ENCODE results near the gene IZUMO4. TPM values are rescaled to one million over a fixed set of nuclear protein-coding genes. Genes with fewer than 3 reads are reported as not detected.
A peak's percentile ranks its signal among the peaks of the same experiment; 100 is the strongest.

The IZUMO4 gene
- total and polyA plus RNA-seq, 8 donors = 5.2 to 42.2 (median 8.1) TPM

DNA sequence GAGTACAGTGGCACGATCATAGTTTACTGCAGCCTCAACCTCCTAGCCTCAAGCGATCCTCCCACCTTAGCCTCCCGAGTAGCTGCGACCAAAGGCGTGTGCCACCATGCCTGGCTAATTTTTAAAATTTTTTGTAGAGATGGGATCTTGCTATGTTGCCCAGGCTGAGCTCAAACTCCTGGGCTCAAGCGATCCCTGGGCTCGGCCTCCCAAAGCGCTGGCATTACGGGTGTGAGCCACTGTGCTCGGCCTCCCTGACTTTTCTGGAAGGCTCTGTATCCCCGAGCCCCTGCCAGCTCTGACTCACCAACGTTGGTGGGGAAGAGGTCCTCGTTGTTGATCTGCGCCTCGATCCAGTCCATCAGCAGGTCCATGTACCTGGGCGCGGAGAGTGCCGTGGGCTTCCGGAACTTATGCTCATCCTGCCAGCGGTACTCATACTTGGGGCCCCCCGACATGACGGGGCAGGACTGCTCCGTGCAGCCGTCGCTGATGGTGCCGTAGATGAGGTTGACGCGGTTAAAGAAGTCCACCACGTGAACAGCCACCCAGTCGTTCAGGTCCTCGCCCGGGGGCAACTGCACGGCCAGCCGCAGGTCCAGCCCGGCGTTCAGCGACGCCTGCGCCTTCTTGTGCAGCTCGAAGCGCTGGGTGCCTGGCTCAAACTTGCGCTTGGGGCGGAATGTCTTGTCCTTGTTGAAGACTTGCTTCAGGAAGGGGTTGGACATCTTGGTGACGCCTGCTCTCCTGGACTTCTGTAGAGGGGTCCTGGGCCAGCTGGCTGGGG is 18.7 kb upstream of the IZUMO4 start:
- FAIRE-seq = no peak

DNA sequence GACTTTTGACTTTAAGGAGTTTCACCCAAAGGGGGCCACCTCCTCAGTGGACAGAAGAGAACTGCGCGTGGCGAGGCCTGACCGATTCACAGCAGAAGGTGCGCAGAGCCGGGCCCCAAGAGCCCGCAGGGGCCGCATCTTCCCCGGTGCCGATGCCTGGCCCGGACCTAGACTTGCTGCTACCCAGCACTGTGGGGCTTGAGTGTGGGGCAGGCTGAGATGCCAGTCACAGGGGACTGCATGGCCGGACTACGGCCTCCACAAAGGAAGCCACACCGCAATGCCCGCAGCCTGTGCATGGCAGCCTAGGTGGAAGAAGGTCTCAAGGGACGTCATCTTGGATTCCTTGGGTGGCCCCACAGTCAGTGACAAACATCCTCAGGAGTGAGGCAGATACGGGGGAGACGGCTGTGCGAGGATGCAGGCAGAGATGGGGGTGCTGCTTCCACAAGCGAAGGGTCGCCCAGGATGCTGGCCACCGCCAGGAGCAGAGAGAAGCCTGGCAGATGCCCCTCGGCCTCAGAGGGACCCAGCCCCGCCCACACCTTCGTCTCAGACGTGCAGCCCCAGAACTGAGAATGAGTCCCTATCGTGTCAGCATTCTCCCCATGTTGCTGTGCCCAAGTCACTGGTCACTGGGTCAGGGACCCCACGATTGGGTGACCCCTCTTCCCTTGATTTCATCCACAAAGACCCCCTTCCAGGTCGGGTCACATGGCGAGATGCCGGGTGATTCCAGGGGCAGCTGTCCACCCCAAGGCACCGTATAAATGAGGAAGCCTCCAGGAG is 17.4 kb upstream of the IZUMO4 start:
- Histone ChIP-seq H3K27ac (no peak overlapping the region), H3K4me3 (no peak overlapping the region), H3K27me3 (no peaks in the 10 kb centered on the region), H3K4me1 (no peaks in the 10 kb centered on the region), H3K36me3 (peaks cover 0 to 22% (median 0%) of the 10 kb centered on the region in 3 donors), H3K9me3 (no peaks in the 10 kb centered on the region)
- FAIRE-seq = no peak
- no peak for ATAC-seq
- no peak for DNase-seq
- TF ChIP-seq, protein P1, sequence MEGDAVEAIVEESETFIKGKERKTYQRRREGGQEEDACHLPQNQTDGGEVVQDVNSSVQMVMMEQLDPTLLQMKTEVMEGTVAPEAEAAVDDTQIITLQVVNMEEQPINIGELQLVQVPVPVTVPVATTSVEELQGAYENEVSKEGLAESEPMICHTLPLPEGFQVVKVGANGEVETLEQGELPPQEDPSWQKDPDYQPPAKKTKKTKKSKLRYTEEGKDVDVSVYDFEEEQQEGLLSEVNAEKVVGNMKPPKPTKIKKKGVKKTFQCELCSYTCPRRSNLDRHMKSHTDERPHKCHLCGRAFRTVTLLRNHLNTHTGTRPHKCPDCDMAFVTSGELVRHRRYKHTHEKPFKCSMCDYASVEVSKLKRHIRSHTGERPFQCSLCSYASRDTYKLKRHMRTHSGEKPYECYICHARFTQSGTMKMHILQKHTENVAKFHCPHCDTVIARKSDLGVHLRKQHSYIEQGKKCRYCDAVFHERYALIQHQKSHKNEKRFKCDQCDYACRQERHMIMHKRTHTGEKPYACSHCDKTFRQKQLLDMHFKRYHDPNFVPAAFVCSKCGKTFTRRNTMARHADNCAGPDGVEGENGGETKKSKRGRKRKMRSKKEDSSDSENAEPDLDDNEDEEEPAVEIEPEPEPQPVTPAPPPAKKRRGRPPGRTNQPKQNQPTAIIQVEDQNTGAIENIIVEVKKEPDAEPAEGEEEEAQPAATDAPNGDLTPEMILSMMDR (IDR thresholded peaks at IDR 0.05) = no peak
- intact Hi-C loops (cut with DNase I) = loop anchor here in 1 of 3 donors (10.0 kb wide), 1 partner anchor 184 kb away; no protein-coding TSS in a partner anchor
- WGBS, 2 donors = 93 to 94% methylated on average over 32 of the region's 32 CpGs

More for the DNA sequence above, 18.7 kb upstream of the IZUMO4 start:
- ATAC-seq = no peak
- Histone ChIP-seq H3K36me3 (peaks cover 0 to 23% (median 0%) of the 10 kb centered on the region in 3 donors), H3K4me3 (no peak overlapping the region), H3K27me3 (no peaks in the 10 kb centered on the region), H3K4me1 (no peaks in the 10 kb centered on the region), H3K27ac (no peak overlapping the region), H3K9me3 (no peaks in the 10 kb centered on the region)
- 95 to 97% methylated on average over 44 of the region's 44 CpGs for WGBS, 2 donors
- DNase-seq = no peak
- intact Hi-C loops (cut with DNase I) = loop anchor here in 1 of 3 donors (10.0 kb wide), 1 partner anchor 183 kb away; no protein-coding TSS in a partner anchor
- TF ChIP-seq, protein P1 (IDR thresholded peaks at IDR 0.05) = no peak

DNA sequence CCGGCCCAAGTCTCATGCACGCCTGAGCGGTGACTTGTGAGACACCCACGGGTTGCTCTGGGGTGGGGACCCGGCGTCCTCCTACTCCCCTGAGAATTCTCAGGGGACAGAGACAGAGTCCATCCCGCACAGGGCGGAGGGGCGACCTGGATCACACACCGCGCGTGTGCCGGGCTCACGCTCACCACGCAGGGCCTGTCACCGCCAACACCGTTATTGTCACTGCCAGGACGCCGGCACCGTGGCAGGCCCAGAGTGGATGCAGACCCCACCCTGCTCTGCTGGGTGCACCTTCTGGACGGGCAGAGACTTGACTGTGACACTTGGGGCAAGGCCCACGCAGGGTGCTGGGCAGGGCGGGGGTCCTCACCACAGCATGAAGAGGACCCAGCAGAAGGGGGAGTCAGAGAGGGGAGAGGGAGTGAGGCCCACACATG is 16.8 kb upstream of the IZUMO4 start:
- no peak for ATAC-seq

DNA sequence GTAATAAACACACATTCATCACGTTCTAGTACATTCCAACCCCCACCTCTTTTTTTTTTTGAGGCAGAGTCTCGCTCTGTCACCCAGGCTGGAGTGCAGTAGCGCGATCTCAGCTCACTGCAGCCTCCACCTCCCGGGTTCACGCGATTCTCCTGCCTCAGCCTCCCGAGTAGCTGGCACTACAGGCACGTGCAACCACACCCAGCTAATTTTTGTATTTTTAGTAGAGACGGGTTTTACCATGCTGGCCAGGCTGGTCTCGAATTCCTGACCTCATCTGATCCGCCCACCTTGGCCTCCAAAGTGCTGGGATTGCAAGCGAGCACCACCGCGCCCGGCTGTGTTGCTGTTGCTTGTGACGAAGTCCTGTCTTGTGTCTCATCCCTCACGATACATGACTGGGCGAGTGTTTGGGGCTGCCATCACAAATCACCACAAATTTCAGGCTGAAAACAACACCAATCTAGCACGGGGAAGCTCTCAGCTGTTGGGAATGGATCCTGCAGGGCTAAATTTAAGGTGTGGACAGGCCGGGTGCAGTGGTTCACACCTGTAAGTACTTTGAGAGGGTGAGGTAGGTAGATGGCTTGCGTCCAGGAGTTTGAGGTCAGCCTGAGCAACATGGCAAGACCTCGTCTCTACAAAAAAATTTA is 16.3 kb upstream of the IZUMO4 start:
- DNase-seq (no peak), ATAC-seq (no peak), FAIRE-seq (no peak)
- Histone ChIP-seq H3K27me3 (no peaks in the 10 kb centered on the region), H3K4me3 (no peak overlapping the region), H3K36me3 (peaks cover 0 to 18% (median 0%) of the 10 kb centered on the region in 3 donors), H3K27ac (no peak overlapping the region), H3K9me3 (no peaks in the 10 kb centered on the region), H3K4me1 (no peaks in the 10 kb centered on the region)
- TF ChIP-seq, protein P1 (IDR thresholded peaks at IDR 0.05) = no peak
- intact Hi-C loops (cut with DNase I) = no loop called here
- 87% methylated on average over 23 of the region's 23 CpGs for WGBS, 2 donors

More for the DNA sequence above, 16.8 kb upstream of the IZUMO4 start:
- no peaks in the 10 kb centered on the region for H3K9me3 ChIP-seq
- FAIRE-seq (no peak), DNase-seq (peak in 1 of 6 donors; percentile 60)
- H3K4me3 ChIP-seq = no peak overlapping the region
- no peaks in the 10 kb centered on the region for H3K27me3 ChIP-seq
- intact Hi-C loops (cut with DNase I) = loop anchor here in 1 of 3 donors (10.0 kb wide), 1 partner anchor 185 kb away; no protein-coding TSS in a partner anchor
- no peaks in the 10 kb centered on the region for H3K4me1 ChIP-seq
- 94% methylated on average over 23 of the region's 23 CpGs for WGBS, 2 donors
- no peak overlapping the region for H3K27ac ChIP-seq
- TF ChIP-seq, protein P1 (IDR thresholded peaks at IDR 0.05) = no peak
- H3K36me3 ChIP-seq = peaks cover 0 to 22% (median 0%) of the 10 kb centered on the region in 3 donors

All from pancreas (tissue), 10 donors.